ENCODE measurements around the gene OBSCN.
A peak's percentile ranks its signal among the peaks of the same experiment; 100 is the strongest.
"Not testable (repeated sequence)": the region's sequence is repeated elsewhere in the genome, so short reads cannot be mapped to it uniquely, and the experiment has no call there.

OBSCN gene

DNA sequence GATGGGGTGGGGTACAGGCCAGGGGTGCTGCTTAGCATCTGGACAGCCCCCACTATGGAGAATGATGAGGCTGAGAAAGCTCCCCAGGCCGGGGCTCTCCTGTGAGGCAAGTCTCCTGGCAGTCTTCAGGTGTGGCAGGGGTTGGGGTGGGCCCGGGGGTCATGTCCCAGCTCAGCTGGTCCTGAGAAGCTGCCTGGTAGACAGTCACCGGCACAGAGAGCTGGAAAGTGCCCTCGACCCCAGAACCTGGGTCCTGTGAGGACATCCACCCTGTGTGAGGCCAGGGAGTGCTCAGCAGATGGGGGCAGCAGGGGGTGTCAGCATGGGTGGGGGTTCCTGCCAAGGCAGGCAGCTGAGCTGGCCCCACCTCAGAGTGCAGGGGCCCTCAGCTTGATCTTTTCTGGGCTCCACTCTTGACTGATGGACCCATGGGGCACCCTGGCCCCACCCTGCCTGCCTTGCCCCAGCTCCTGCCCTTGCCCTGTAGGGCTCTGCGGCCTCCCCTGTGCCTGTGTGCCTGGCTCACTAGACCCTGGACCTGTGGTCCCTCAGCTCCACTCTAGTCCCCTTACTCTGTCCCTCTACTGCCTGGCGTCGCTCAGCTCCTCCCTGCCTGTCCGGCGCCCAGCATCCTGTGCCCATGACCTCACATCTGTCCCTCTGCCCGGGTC lies 36.5 kb upstream of the OBSCN start:
- FAIRE-seq (no peak), DNase-seq (ENCODE audit: insufficient read length, low spot score) (no peak)

GRCh38 chr1:228172591-228173527 lies 35.0 kb upstream of the OBSCN start:
- FAIRE-seq (no peak), DNase-seq (ENCODE audit: insufficient read length, low spot score) (no peak)

- not testable (repeated sequence) for DNase-seq (ENCODE audit: insufficient read length, low spot score); FAIRE-seq
Observed at GRCh38 chr1:228173528-228174481, 34.0 kb upstream of the OBSCN start.

- DNase-seq (ENCODE audit: insufficient read length, low spot score) (peak; percentile 67), FAIRE-seq (no peak)
Observed at GRCh38 chr1:228174482-228175315, 33.1 kb upstream of the OBSCN start.

GRCh38 chr1:228175316-228176023 lies 32.4 kb upstream of the OBSCN start:
- no peak for DNase-seq (ENCODE audit: insufficient read length, low spot score)
- no peak for FAIRE-seq

DNA sequence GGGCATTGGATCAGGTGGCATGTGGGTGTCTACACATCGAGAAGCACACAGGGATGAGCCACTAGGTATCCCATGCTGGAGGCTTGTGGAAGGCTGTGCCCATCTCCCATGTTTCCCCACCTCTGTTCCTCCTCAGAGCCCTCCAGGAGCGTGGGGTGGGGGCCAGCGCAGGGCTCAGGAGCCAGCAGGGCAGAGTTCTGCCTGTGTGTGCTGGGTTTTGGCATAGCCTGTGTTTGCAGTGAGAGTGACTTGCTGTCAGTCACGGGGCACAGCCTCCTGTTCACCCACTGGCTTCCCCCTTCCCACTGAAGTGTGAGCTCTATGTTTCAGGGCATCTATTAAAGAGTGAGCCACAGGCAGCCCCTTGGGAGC lies 31.8 kb upstream of the OBSCN start:
- DNase-seq (ENCODE audit: insufficient read length, low spot score) (no peak), FAIRE-seq (no peak)

- no peak for DNase-seq (ENCODE audit: insufficient read length, low spot score)
- no peak for FAIRE-seq
Observed at GRCh38 chr1:228176461-228177182, 31.2 kb upstream of the OBSCN start.

DNA sequence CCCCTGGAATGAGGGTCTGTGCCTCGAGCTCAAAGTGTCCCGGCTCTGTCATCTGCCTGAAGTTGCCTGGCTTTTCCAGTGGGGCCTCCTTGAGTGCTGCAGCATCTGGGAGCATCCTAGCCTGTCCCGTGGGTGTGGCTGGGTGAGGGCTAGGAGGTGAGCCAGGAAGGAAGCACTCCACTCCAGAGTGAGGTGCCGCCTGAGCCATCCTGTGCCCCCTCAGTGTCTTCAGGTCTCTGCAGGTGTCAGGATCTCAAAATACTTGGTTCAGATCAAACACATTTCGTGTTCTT lies 30.7 kb upstream of the OBSCN start:
- DNase-seq (ENCODE audit: insufficient read length, low spot score) (no peak), FAIRE-seq (no peak)

- no peak for DNase-seq (ENCODE audit: insufficient read length, low spot score)
- FAIRE-seq: no peak
Observed at GRCh38 chr1:228177721-228178710, 29.8 kb upstream of the OBSCN start.

DNA sequence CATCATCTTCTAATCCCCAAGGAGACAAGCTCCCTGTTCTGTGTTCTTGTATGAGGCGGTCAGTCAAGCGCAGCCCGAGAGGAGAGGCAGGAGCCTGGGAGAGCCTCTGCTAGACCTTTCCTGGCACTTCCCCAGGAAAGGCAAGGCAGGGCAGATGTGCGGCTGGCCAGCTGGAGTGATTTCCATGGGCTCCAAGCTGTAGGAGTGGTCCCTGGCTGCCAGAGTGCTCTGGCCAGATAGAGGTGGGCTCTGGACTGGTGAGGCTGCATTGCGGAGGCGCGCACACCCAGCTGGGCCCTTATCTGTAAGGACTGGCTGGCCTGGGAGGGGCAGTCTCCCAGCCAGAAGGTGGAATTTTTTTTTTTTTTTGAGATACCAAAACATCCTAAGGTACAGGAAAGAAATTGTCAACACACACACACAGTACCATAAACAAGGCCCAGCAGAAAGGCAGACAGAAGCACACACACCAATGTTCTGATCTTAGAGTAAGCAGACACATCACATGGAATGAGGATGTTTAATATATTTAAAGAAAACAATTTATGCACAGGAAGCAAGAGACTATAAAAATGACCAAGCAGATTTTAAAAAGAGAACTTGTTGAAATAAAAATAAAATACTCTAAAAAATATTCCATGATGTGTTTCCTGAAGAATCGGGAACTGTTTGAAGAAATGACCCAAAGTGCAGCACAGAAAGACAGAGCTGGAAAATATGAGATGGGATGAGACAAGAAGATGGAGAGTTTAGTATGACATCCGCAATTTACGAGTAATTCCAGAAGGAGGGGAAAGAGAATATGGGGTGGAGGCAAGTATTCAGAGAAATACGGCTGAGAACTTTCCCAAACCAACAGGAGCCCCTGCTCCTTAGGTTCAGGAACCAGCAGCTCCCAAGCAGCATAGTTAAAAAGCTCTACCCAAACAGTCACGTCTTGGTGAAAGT lies 28.8 kb upstream of the OBSCN start:
- FAIRE-seq: no peak
- no peak for DNase-seq (ENCODE audit: insufficient read length, low spot score)

DNA sequence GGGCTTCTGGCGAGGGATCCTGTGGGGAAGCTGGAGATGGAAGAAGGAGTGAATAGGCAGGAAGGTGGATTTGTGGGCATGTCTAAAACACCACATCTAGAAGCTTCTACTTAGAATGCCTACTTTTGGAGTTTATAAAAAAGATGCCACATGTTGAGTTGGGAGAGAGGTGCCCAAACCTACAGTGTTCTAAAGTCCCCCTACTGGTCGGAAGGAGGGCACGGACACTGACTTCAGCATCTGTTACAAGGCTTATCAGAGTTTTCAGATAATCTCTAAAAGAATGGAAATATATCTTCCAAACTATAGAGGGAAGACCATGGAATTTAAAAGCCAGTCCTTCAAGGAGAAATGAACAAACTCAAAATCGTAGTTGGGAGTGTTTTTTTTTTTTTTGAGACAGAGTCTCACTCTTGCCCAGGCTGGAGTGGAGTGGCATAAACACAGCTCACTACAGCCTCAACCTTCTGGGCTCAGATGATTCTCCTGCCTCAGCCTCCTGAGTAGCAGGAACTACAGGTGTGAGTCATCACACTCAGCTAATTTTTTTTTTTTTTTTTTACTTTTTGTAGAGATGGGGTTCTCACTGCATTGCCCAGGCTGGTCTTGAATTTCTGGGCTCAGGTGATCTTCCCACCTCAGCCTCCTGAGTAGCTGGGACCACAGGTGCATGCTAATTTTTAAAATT lies 27.4 kb upstream of the OBSCN start:
- no peak for DNase-seq (ENCODE audit: insufficient read length, low spot score)
- no peak for FAIRE-seq

GRCh38 chr1:228180959-228181644 lies 26.7 kb upstream of the OBSCN start:
- DNase-seq (ENCODE audit: insufficient read length, low spot score) (no peak), FAIRE-seq (no peak)

DNA sequence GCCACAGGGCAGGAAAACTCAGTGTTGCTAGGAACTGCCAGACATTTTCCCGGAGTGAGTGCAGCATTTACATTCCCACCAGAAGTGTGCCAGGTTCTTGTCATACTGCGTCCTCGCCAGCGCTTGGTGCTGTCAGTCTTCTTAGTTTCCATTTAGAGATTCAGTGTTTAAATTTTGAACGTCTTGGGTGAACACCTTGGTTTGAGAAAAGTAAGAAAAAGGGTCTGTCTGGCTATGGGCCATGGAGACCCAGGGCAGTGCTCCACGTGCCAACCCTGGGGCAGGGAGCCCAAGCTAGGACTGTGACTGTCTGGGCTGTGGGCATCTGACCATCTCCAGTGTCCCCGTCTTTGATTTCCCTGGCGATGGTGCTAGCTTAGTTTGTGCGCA lies 26.2 kb upstream of the OBSCN start:
- FAIRE-seq (no peak), DNase-seq (ENCODE audit: insufficient read length, low spot score) (no peak)

- DNase-seq (ENCODE audit: insufficient read length, low spot score) (no peak), FAIRE-seq (no peak)
Observed at GRCh38 chr1:228182296-228183030, 25.4 kb upstream of the OBSCN start.

GRCh38 chr1:228184152-228184551 lies 23.7 kb upstream of the OBSCN start:
- no peak for FAIRE-seq

More at GRCh38 chr1:228184152-228184551, 23.7 kb upstream of the OBSCN start:
- DNase-seq (ENCODE audit: insufficient read length, low spot score): no peak

All from GM19239 (cell line).